ENCODE data around the gene TMC1.

Gene TMC1

DNA sequence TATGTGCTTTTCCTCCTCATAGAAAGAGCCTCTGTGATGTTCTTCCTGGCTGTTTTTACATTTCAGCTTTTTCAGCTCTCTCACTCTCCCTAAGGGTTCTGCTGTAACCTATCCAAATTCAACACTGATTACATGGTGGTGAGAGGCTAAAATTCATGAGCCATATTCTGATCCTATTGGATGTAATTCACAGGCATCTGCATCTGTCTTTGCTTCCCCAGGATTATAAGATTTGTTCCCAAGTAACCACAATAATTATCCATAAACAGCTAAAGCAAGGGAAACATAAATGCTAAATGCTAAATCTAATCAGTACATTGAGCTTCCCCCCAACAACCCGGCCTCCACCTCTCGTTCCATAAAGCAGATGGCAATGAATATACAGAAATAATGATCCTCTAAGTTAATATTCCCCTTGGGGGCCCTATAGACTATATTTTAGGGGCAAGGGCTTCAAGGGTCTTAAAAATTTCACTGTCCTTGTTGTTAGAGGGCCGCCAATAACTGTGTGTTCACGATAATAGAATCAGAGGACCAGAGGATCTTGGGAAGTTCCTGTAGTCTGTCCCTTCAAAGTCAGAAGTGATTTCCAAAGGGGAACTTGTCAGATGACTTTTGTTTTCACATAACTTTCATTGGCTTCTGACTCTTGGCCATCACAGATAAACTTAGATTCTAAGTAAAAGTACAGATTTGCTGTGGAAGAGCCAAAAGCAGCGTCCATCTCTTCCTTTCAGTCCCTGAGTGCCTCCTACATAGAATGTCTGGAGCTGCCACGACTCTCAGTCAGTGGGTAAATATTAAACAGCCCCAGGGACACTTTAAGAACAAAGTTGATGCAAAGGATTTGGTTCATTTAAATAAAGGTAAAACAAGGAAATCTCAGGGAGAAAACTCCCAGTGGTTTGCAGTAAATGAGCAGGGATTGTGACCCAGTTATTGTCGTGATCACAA is 305.9 kb downstream of the TMC1 start:
- Histone ChIP-seq H3K4me3 (ENCODE audit: low read depth, low read length) (no peak overlapping the region), H3K9me3 (ENCODE audit: control insufficient read depth, low read length) (no peaks in the 10 kb centered on the region), H2AFZ (no peak overlapping the region), H3K4me2 (ENCODE audit: low read length) (no peak overlapping the region), H3K4me1 (no peaks in the 10 kb centered on the region), H3K36me3 (ENCODE audit: control insufficient read depth, insufficient read depth, low read length) (no peaks in the 10 kb centered on the region), H3K27ac (no peak overlapping the region), H3K9ac (no peak overlapping the region), H3K27me3 (ENCODE audit: control insufficient read depth, insufficient read depth, low read length) (no peaks in the 10 kb centered on the region), H3K79me2 (no peaks in the 10 kb centered on the region)
- TF ChIP-seq, protein P1, sequence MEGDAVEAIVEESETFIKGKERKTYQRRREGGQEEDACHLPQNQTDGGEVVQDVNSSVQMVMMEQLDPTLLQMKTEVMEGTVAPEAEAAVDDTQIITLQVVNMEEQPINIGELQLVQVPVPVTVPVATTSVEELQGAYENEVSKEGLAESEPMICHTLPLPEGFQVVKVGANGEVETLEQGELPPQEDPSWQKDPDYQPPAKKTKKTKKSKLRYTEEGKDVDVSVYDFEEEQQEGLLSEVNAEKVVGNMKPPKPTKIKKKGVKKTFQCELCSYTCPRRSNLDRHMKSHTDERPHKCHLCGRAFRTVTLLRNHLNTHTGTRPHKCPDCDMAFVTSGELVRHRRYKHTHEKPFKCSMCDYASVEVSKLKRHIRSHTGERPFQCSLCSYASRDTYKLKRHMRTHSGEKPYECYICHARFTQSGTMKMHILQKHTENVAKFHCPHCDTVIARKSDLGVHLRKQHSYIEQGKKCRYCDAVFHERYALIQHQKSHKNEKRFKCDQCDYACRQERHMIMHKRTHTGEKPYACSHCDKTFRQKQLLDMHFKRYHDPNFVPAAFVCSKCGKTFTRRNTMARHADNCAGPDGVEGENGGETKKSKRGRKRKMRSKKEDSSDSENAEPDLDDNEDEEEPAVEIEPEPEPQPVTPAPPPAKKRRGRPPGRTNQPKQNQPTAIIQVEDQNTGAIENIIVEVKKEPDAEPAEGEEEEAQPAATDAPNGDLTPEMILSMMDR (IDR thresholded peaks at IDR 0.05): no peak

DNA sequence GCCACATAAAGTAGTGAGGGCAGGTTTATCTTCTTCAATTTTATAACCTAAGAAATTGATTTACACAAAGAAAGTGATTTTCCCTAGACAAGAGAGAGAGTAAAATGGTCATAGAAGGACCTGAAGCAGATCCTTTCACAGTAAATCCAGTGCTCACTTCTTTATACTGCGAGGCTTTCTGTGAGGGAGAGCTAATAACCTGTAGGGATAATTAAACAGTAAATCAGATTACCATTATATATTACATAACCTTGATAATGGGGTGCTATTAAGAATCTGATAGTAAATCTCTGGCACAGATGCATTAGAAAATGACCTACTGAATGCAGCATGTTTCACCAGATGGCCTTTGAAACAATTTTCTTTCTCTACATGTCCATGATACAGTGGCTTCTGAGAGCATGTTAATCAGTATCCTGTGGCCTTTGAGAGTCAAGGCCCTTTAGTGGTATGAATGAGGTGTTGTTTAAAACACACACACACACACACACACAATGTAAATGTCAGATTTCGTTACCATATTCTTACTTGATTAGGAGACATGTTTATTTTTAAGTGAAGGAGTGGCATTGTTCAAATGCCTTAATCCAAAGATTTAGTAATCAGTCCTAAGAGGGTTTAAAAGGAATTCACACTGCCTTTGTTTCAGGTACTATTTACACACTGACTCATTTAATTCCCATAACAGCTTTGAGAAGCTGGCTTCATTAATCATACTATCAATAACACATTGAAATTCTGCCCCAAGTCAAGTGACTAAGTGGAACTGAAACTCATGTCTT is 306.7 kb downstream of the TMC1 start:
- H3K79me2 ChIP-seq: no peaks in the 10 kb centered on the region
- H3K27me3 ChIP-seq (ENCODE audit: control insufficient read depth, insufficient read depth, low read length): no peaks in the 10 kb centered on the region
- no peak overlapping the region for H3K4me2 ChIP-seq (ENCODE audit: low read length)
- H3K9me3 ChIP-seq (ENCODE audit: control insufficient read depth, low read length): no peaks in the 10 kb centered on the region
- no peak overlapping the region for H2AFZ ChIP-seq
- H3K4me1 ChIP-seq: no peaks in the 10 kb centered on the region
- H3K4me3 ChIP-seq (ENCODE audit: low read depth, low read length): no peak overlapping the region
- no peak overlapping the region for H3K9ac ChIP-seq
- no peak overlapping the region for H3K27ac ChIP-seq
- no peaks in the 10 kb centered on the region for H3K36me3 ChIP-seq (ENCODE audit: control insufficient read depth, insufficient read depth, low read length)
- TF ChIP-seq, protein P1 (IDR thresholded peaks at IDR 0.05): no peak

DNA sequence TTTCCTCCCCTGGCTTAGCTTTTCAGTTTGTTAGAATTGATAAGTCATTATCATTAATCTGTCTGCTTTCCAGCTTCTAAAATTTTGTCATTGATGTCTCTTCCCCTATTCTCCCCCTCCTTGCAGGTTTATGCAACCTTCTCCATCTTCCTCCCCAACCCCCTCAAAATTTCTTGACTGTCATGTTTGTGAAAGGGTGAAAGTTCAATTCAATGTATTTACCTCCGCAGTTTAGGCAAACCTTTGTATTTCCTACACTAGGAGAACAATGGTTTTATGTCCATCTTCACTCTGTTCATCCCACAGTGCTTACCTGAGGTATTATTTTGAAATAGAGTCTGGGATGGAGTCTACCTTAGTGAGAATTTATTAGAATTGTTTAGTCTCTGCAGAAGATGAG is 313.6 kb downstream of the TMC1 start:
- Histone ChIP-seq H3K4me2 (ENCODE audit: low read length) (no peak overlapping the region), H3K27me3 (ENCODE audit: control insufficient read depth, insufficient read depth, low read length) (no peaks in the 10 kb centered on the region), H3K79me2 (no peaks in the 10 kb centered on the region), H3K4me3 (ENCODE audit: low read depth, low read length) (no peak overlapping the region), H3K27ac (no peak overlapping the region), H3K9ac (no peak overlapping the region), H3K36me3 (ENCODE audit: control insufficient read depth, insufficient read depth, low read length) (no peaks in the 10 kb centered on the region), H3K9me3 (ENCODE audit: control insufficient read depth, low read length) (no peaks in the 10 kb centered on the region), H2AFZ (no peak overlapping the region), H3K4me1 (no peaks in the 10 kb centered on the region)
- TF ChIP-seq, protein P1 (IDR thresholded peaks at IDR 0.05): no peak

DNA sequence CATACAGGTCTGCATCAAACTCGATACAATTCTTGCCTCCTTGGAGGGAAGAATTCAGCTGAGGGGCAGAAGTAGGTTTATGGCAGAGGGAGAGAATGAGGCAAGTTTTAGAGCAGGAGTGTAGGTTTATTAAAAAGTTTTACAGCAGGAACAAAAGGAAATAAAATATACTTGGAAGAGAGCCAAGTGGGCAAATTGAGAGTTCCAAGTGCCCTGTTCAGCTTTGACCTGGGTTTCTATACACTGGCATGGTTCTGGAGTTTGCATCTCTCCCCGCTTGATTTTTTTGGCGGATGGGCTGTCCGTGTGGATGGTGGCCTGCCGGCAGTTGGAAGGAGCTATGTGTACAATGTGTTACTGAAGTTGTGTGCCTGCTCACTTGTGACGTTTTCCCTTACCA is 315.4 kb downstream of the TMC1 start:
- TF ChIP-seq, protein P1 (IDR thresholded peaks at IDR 0.05): no peak
- Histone ChIP-seq H3K79me2 (no peaks in the 10 kb centered on the region), H3K4me1 (no peaks in the 10 kb centered on the region), H3K27ac (no peak overlapping the region), H3K27me3 (ENCODE audit: control insufficient read depth, insufficient read depth, low read length) (no peaks in the 10 kb centered on the region), H2AFZ (no peak overlapping the region), H3K9ac (no peak overlapping the region), H3K4me2 (ENCODE audit: low read length) (no peak overlapping the region), H3K36me3 (ENCODE audit: control insufficient read depth, insufficient read depth, low read length) (no peaks in the 10 kb centered on the region), H3K4me3 (ENCODE audit: low read depth, low read length) (no peak overlapping the region), H3K9me3 (ENCODE audit: control insufficient read depth, low read length) (no peaks in the 10 kb centered on the region)

Data from parathyroid adenoma (tissue), 2 donors.